ENCODE measurements around the gene BLID. TPM values are rescaled to one million over a fixed set of nuclear protein-coding genes. Genes with fewer than 3 reads are reported as not detected.

The BLID gene
- total RNA-seq, 4 donors from 2014 or later = 1.2 to 13.5 (median 5.4) TPM; not detected in 1

DNA sequence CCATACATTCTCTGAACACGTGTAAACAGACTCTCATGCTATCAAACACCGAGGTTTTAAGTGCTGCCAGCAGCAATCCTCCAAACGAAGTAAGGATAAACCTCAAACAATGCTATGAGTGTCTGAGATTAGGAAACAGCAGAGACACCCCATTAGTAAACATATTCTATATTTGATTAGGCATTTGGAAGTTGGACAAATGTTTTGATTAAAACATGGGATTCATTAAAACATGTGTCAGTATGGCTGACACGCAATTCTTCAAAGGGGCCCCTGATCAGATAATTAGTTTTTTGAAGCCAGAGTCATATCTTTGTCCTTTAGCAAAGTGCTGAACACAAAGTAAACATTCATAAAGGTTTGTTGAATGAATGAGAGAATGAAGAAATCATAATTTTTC is 33.2 kb upstream of the BLID start:
- Histone ChIP-seq H3K27me3 (no peaks in the 10 kb centered on the region), H3K4me1 (peaks cover 0 to 45% (median 8%) of the 10 kb centered on the region in 3 donors), H3K4me3 (no peak overlapping the region), H3K27ac (peak overlapping the region in 1 of 4 donors; percentile 13), H3K9me3 (no peaks in the 10 kb centered on the region), H3K36me3 (no peaks in the 10 kb centered on the region)
- no peak for TF ChIP-seq POLR2AphosphoS5 (IDR thresholded peaks at IDR 0.05)
- TF ChIP-seq, protein P1, sequence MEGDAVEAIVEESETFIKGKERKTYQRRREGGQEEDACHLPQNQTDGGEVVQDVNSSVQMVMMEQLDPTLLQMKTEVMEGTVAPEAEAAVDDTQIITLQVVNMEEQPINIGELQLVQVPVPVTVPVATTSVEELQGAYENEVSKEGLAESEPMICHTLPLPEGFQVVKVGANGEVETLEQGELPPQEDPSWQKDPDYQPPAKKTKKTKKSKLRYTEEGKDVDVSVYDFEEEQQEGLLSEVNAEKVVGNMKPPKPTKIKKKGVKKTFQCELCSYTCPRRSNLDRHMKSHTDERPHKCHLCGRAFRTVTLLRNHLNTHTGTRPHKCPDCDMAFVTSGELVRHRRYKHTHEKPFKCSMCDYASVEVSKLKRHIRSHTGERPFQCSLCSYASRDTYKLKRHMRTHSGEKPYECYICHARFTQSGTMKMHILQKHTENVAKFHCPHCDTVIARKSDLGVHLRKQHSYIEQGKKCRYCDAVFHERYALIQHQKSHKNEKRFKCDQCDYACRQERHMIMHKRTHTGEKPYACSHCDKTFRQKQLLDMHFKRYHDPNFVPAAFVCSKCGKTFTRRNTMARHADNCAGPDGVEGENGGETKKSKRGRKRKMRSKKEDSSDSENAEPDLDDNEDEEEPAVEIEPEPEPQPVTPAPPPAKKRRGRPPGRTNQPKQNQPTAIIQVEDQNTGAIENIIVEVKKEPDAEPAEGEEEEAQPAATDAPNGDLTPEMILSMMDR (IDR thresholded peaks at IDR 0.05) = no peak
- no peak for TF ChIP-seq EP300 (IDR thresholded peaks at IDR 0.05)
- no peak for TF ChIP-seq POLR2A (IDR thresholded peaks at IDR 0.05)
- 37 to 58% methylated on average over 4 of the region's 4 CpGs for WGBS, 2 donors (ENCODE audit: low coverage in 1 of 2)
- no peak for ATAC-seq

DNA sequence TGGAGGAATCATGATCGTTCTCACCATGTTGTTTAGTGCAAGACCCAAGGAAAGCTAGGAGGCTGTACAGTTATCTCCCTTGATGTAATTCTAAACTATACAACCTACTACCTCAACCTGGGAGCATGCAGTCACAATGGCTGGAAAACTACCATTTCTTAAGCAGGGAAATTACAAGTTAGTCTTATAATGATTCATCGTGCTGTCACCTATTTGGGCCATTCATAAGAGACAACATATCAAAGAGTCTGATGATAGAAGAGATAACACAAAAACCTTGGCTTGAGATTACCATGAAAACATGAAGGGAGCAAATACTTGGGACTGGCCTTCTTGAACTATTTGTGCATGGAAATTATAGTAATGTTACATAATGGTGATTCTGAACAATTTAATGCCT is 30.5 kb upstream of the BLID start:
- 82 to 93% methylated on average over 1 to 2 of the region's 2 CpGs for WGBS, 2 donors (ENCODE audit: low coverage in 1 of 2)
- Histone ChIP-seq H3K9me3 (no peaks in the 10 kb centered on the region), H3K36me3 (no peaks in the 10 kb centered on the region), H3K4me1 (peaks cover 0 to 26% (median 4%) of the 10 kb centered on the region in 3 donors), H3K4me3 (no peak overlapping the region), H3K27me3 (no peaks in the 10 kb centered on the region), H3K27ac (no peak overlapping the region)
- ATAC-seq = no peak
- TF ChIP-seq EP300 (IDR thresholded peaks at IDR 0.05) = no peak

DNA sequence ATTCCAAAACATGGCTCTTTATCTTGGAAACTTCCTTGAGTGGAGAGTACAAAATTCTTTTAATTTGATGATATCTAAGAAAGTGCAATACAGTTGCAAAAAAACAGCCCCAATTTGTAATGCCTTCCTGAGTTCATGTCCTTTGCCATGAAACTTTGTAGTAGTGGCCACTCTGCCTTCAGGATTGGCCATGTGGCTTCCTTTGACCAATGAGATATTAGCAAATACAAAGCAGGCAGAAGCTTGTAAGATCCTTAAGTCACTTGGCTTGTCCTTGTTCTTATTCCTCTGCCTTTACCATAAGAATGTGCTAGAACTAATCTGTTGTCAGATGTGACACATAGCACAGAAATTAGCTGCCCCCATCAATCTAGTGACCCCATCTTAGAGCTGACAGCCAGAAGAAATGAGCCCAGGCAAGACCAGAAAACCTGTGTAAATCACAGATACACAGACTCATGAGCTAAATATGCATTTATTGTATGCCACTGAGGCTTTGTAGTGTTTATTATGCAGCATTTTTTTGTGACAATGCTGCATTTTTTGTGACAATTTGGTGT is 29.8 kb upstream of the BLID start:
- no peak overlapping the region for H3K27ac ChIP-seq
- no peaks in the 10 kb centered on the region for H3K36me3 ChIP-seq
- peaks cover 0 to 26% (median 1%) of the 10 kb centered on the region in 3 donors for H3K4me1 ChIP-seq
- H3K4me3 ChIP-seq = no peak overlapping the region
- TF ChIP-seq EP300 (IDR thresholded peaks at IDR 0.05) = no peak
- no peak for ATAC-seq
- H3K27me3 ChIP-seq = no peaks in the 10 kb centered on the region
- no peaks in the 10 kb centered on the region for H3K9me3 ChIP-seq

DNA sequence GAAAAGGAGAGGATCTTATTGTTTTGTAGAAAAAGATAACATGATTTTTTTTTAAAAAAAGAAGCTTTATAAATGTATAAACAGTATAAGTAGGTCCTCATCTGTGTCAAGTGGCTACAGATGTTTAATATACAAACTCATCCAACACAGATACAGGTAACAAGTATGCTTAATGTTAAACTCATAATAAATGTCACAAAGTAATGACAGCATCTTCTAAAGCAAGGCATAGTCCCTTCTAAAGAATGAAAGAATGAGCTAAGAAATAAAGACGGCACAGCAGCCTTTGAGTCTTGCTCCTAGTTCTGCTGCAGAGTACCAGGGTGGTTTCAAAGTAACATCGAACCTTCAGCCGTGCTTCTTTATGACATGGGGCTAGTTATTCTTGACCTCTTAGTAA is 28.7 kb upstream of the BLID start:
- Histone ChIP-seq H3K4me3 (no peak overlapping the region), H3K27ac (no peak overlapping the region), H3K4me1 (peaks cover 0 to 22% (median 0%) of the 10 kb centered on the region in 3 donors), H3K27me3 (no peaks in the 10 kb centered on the region), H3K36me3 (no peaks in the 10 kb centered on the region), H3K9me3 (no peaks in the 10 kb centered on the region)
- no peak for ATAC-seq
- 78 to 91% methylated on average over 3 of the region's 3 CpGs for WGBS, 2 donors (ENCODE audit: low coverage in 1 of 2)
- TF ChIP-seq POLR2A (IDR thresholded peaks at IDR 0.05) = no peak
- TF ChIP-seq, protein P1 (IDR thresholded peaks at IDR 0.05) = no peak
- TF ChIP-seq EP300 (IDR thresholded peaks at IDR 0.05) = no peak
- TF ChIP-seq POLR2AphosphoS5 (IDR thresholded peaks at IDR 0.05) = no peak

DNA sequence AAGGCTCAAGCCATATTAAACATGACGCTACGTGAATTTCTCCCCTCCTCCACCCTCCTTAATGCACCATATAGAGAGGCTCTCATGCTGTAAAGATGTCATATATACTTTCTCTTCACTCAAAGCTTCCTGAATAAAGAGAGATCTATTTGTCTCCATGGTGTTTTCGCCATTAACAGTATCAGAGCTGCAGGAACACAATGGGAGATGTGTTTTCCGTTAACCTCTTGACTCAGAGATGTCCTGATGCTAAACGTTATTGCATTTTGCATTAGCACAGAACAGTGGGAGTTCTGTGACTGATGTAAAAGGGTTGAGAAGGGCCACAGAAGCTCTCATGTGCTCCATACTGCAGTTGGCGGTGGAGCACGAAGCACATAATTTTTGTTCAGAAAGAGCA is 25.7 kb upstream of the BLID start:
- 68 to 74% methylated on average over 6 to 7 of the region's 7 CpGs for WGBS, 2 donors (ENCODE audit: low coverage in 1 of 2)
- H3K27me3 ChIP-seq = no peaks in the 10 kb centered on the region
- TF ChIP-seq POLR2A (IDR thresholded peaks at IDR 0.05) = no peak
- no peak overlapping the region for H3K4me3 ChIP-seq
- H3K27ac ChIP-seq = peak overlapping the region in 1 of 4 donors; percentile 2
- peaks cover 0 to 43% (median 3%) of the 10 kb centered on the region in 3 donors for H3K4me1 ChIP-seq
- H3K36me3 ChIP-seq = no peaks in the 10 kb centered on the region
- ATAC-seq = no peak
- no peaks in the 10 kb centered on the region for H3K9me3 ChIP-seq

DNA sequence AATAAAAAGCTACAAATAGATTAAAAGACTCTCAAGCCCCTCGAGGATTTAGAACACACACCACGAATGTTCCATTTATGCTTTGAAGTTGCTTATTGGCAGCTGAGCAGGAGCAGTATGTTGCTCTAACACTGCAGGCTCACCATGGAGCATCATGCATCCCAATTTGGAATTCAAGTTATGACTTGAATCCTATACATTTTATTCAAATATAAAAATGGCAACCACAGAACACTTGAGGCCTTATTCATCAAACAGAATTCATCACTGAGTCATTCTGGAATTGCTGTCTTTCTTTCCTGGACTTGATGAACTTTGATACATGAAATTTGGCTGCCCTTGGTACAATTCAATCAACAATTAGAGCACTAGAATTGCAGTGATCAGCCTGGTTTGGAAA is 24.5 kb upstream of the BLID start:
- no peaks in the 10 kb centered on the region for H3K27me3 ChIP-seq
- TF ChIP-seq EP300 (IDR thresholded peaks at IDR 0.05) (no peak), POLR2A (IDR thresholded peaks at IDR 0.05) (no peak), POLR2AphosphoS5 (IDR thresholded peaks at IDR 0.05) (no peak)
- TF ChIP-seq, protein P1 (IDR thresholded peaks at IDR 0.05) = no peak
- H3K36me3 ChIP-seq = no peaks in the 10 kb centered on the region
- no peak overlapping the region for H3K4me3 ChIP-seq
- ATAC-seq = no peak
- 25 to 45% methylated on average over 2 of the region's 2 CpGs for WGBS, 2 donors (ENCODE audit: low coverage in 1 of 2)
- H3K4me1 ChIP-seq = peaks cover 0 to 52% (median 7%) of the 10 kb centered on the region in 3 donors
- no peaks in the 10 kb centered on the region for H3K9me3 ChIP-seq
- no peak overlapping the region for H3K27ac ChIP-seq
